Effector memory CD8-positive, alpha-beta T cell (primary cell): Measurements from ENCODE around the gene KDM1A.
A peak's percentile ranks its signal among the peaks of the same experiment; 100 is the strongest.

Experiments used
- ATAC-seq: fragments of 150-1000 bp; cut with Tn5 transposase; replicated peaks from 2 replicates; pipeline ENCODE4 v1.10.0; 2021; ENCODE audit warnings: mild to moderate bottlenecking, moderate library complexity
- DNase-seq, 3 experiments: peaks; one replicate each; pipeline ENCODE4 v3.0.0; 2021
- H3K27ac Mint-ChIP-seq, 2 donors: one replicate each; pipeline ENCODE4 v1.8.0; 2022; ENCODE audit warnings: mild to moderate bottlenecking in 2 of 2, mixed read lengths in 2 of 2, moderate library complexity in 2 of 2
- H3K27me3 Mint-ChIP-seq, 2 donors: one replicate each; pipeline ENCODE4 v1.8.0; 2022; ENCODE audit warnings: mixed read lengths in 2 of 2
- H3K36me3 Mint-ChIP-seq: one replicate; pipeline ENCODE4 v1.8.0; 2022; ENCODE audit warnings: mild to moderate bottlenecking, moderate library complexity, mixed read lengths; ENCODE audit not compliant: insufficient read depth
- H3K4me1 Mint-ChIP-seq, 2 donors: one replicate each; pipeline ENCODE4 v1.8.0; 2022; ENCODE audit warnings: low read depth in 2 of 2, mixed read lengths in 2 of 2
- H3K4me3 Mint-ChIP-seq, 2 donors: one replicate each; pipeline ENCODE4 v1.8.0; 2022; ENCODE audit warnings: mild to moderate bottlenecking in 2 of 2, mixed read lengths in 2 of 2, moderate library complexity in 2 of 2
- H3K9me3 Mint-ChIP-seq, 2 donors: one replicate each; pipeline ENCODE4 v1.8.0; 2022; ENCODE audit warnings: mixed read lengths in 2 of 2

Gene KDM1A

GRCh38 chr1:23023174-23023845 lies 4.0 kb downstream of the KDM1A start:
- Mint-ChIP-seq H3K4me3 (no peak overlapping the region), H3K4me1 (peaks cover 40 to 65% of the 10 kb centered on the region in 2 donors), H3K27ac (no peak overlapping the region), H3K9me3 (no peaks in the 10 kb centered on the region), H3K36me3 (peaks cover 9% of the 10 kb centered on the region), H3K27me3 (no peaks in the 10 kb centered on the region)
- ATAC-seq (no peak), DNase-seq (no peak)

- DNase-seq (no peak), ATAC-seq (no peak)
- no peak overlapping the region for H3K4me3 Mint-ChIP-seq
- peaks cover 28 to 59% of the 10 kb centered on the region in 2 donors for H3K4me1 Mint-ChIP-seq
- H3K27me3 Mint-ChIP-seq = no peaks in the 10 kb centered on the region
- H3K9me3 Mint-ChIP-seq = no peaks in the 10 kb centered on the region
- H3K36me3 Mint-ChIP-seq = no peaks in the 10 kb centered on the region
- no peak overlapping the region for H3K27ac Mint-ChIP-seq
These were observed 7.3 kb downstream of the KDM1A start for GRCh38 chr1:23026568-23026967.

- H3K36me3 Mint-ChIP-seq = no peaks in the 10 kb centered on the region
- peaks cover 26 to 55% of the 10 kb centered on the region in 2 donors for H3K4me1 Mint-ChIP-seq
- H3K27ac Mint-ChIP-seq = no peak overlapping the region
- ATAC-seq (no peak), DNase-seq (no peak)
- H3K27me3 Mint-ChIP-seq = no peaks in the 10 kb centered on the region
- H3K9me3 Mint-ChIP-seq = no peaks in the 10 kb centered on the region
- H3K4me3 Mint-ChIP-seq = no peak overlapping the region
These were observed 8.2 kb downstream of the KDM1A start for GRCh38 chr1:23027352-23027907.

- H3K9me3 Mint-ChIP-seq = no peaks in the 10 kb centered on the region
- H3K4me1 Mint-ChIP-seq = peaks cover 20 to 44% of the 10 kb centered on the region in 2 donors
- no peak overlapping the region for H3K4me3 Mint-ChIP-seq
- no peaks in the 10 kb centered on the region for H3K36me3 Mint-ChIP-seq
- no peak for ATAC-seq
- no peaks in the 10 kb centered on the region for H3K27me3 Mint-ChIP-seq
- H3K27ac Mint-ChIP-seq = no peak overlapping the region
- DNase-seq = no peak
These were observed 10.1 kb downstream of the KDM1A start for GRCh38 chr1:23029337-23029736.

GRCh38 chr1:23035823-23036452 lies 16.7 kb downstream of the KDM1A start:
- no peak for DNase-seq
- ATAC-seq = no peak
- Mint-ChIP-seq H3K4me3 (no peak overlapping the region), H3K27me3 (no peaks in the 10 kb centered on the region), H3K4me1 (peaks cover 6 to 38% of the 10 kb centered on the region in 2 donors), H3K9me3 (no peaks in the 10 kb centered on the region), H3K36me3 (peaks cover 11% of the 10 kb centered on the region), H3K27ac (peak overlapping the region in 1 of 2 donors; percentile 0)

- ATAC-seq = no peak
- no peak overlapping the region for H3K4me3 Mint-ChIP-seq
- peaks cover 6 to 34% of the 10 kb centered on the region in 2 donors for H3K4me1 Mint-ChIP-seq
- DNase-seq = no peak
- H3K27me3 Mint-ChIP-seq = no peaks in the 10 kb centered on the region
- H3K27ac Mint-ChIP-seq = no peak overlapping the region
- peaks cover 15% of the 10 kb centered on the region for H3K36me3 Mint-ChIP-seq
- no peaks in the 10 kb centered on the region for H3K9me3 Mint-ChIP-seq
These were observed 17.9 kb downstream of the KDM1A start for GRCh38 chr1:23037081-23037740.

- peaks cover 15% of the 10 kb centered on the region for H3K36me3 Mint-ChIP-seq
- peak overlapping the region in 1 of 2 donors; percentile 9 for H3K27ac Mint-ChIP-seq
- H3K27me3 Mint-ChIP-seq = no peaks in the 10 kb centered on the region
- H3K9me3 Mint-ChIP-seq = no peaks in the 10 kb centered on the region
- peaks cover 1 to 27% of the 10 kb centered on the region in 2 donors for H3K4me1 Mint-ChIP-seq
- no peak overlapping the region for H3K4me3 Mint-ChIP-seq
- no peak for DNase-seq
- ATAC-seq = no peak
These were observed 20.1 kb downstream of the KDM1A start for GRCh38 chr1:23039308-23039826.

- peaks cover 0 to 21% of the 10 kb centered on the region in 2 donors for H3K4me1 Mint-ChIP-seq
- H3K4me3 Mint-ChIP-seq = no peak overlapping the region
- H3K9me3 Mint-ChIP-seq = no peaks in the 10 kb centered on the region
- H3K36me3 Mint-ChIP-seq = peaks cover 11% of the 10 kb centered on the region
- H3K27me3 Mint-ChIP-seq = no peaks in the 10 kb centered on the region
- DNase-seq (no peak), ATAC-seq (no peak)
- no peak overlapping the region for H3K27ac Mint-ChIP-seq
These were observed 21.2 kb downstream of the KDM1A start for GRCh38 chr1:23040509-23040908.

- Mint-ChIP-seq H3K9me3 (no peaks in the 10 kb centered on the region), H3K36me3 (peaks cover 8% of the 10 kb centered on the region), H3K4me3 (no peak overlapping the region), H3K27ac (peak overlapping the region in 1 of 2 donors; percentile 41), H3K4me1 (peaks cover 3 to 22% of the 10 kb centered on the region in 2 donors), H3K27me3 (no peaks in the 10 kb centered on the region)
- no peak for ATAC-seq
- no peak for DNase-seq
These were observed 24.8 kb downstream of the KDM1A start for GRCh38 chr1:23044035-23044434.

- DNase-seq = no peak
- Mint-ChIP-seq H3K4me3 (no peak overlapping the region), H3K36me3 (peaks cover 31% of the 10 kb centered on the region), H3K4me1 (peaks cover 3 to 12% of the 10 kb centered on the region in 2 donors), H3K27ac (peak overlapping the region in 1 of 2 donors; percentile 13), H3K9me3 (no peaks in the 10 kb centered on the region), H3K27me3 (no peaks in the 10 kb centered on the region)
- ATAC-seq = no peak
These were observed 30.9 kb downstream of the KDM1A start for GRCh38 chr1:23050201-23050600.

- H3K4me3 Mint-ChIP-seq = no peak overlapping the region
- H3K36me3 Mint-ChIP-seq = peaks cover 35% of the 10 kb centered on the region
- no peak for DNase-seq
- H3K4me1 Mint-ChIP-seq = peaks cover 1 to 6% of the 10 kb centered on the region in 2 donors
- ATAC-seq = no peak
- H3K27ac Mint-ChIP-seq = no peak overlapping the region
- H3K27me3 Mint-ChIP-seq = no peaks in the 10 kb centered on the region
- no peaks in the 10 kb centered on the region for H3K9me3 Mint-ChIP-seq
These were observed 32.1 kb downstream of the KDM1A start for GRCh38 chr1:23051290-23051909.

- peaks cover 0 to 6% of the 10 kb centered on the region in 2 donors for H3K4me1 Mint-ChIP-seq
- ATAC-seq = no peak
- no peak overlapping the region for H3K27ac Mint-ChIP-seq
- H3K27me3 Mint-ChIP-seq = no peaks in the 10 kb centered on the region
- DNase-seq = no peak
- no peak overlapping the region for H3K4me3 Mint-ChIP-seq
- peaks cover 51% of the 10 kb centered on the region for H3K36me3 Mint-ChIP-seq
- no peaks in the 10 kb centered on the region for H3K9me3 Mint-ChIP-seq
These were observed 38.0 kb downstream of the KDM1A start for GRCh38 chr1:23057301-23057700.

- Mint-ChIP-seq H3K27ac (no peak overlapping the region), H3K9me3 (no peaks in the 10 kb centered on the region), H3K36me3 (peaks cover 53% of the 10 kb centered on the region), H3K4me1 (no peaks in the 10 kb centered on the region), H3K4me3 (no peak overlapping the region), H3K27me3 (no peaks in the 10 kb centered on the region)
- no peak for ATAC-seq
- no peak for DNase-seq
These were observed 43.0 kb downstream of the KDM1A start for GRCh38 chr1:23062271-23062670.
